Stimulated activated CD8-positive, alpha-beta memory T cell treated with anti-CD3 and anti-CD28 coated beads, Interleukin-15, amount 100 ng/mL, for 48 hours (primary cell): Measurements from ENCODE around the gene C16orf46.
"Not testable (repeated sequence)": the region's sequence is repeated elsewhere in the genome, so short reads cannot be mapped to it uniquely, and the experiment has no call there.

Experiments
- DNase-seq, 2 donors: peaks; one replicate each; pipeline ENCODE4 v3.0.0-alpha.2; 2020; ENCODE audit warnings: low read depth in 2 of 2

Gene C16orf46

GRCh38 chr16:81077076-81077940 lies at the start of gene C16orf46:
Gene C16orf46, minus strand, starts transcription at chr16:81077238. Its CDS starts 13,283 bp downstream, at chr16:81063955.
- peak; percentile 97 for DNase-seq

- no peak for DNase-seq
Observed at GRCh38 chr16:81123092-81123852, 46.2 kb upstream of the C16orf46 start.

- no peak for DNase-seq
Observed at GRCh38 chr16:81121474-81121990, 44.5 kb upstream of the C16orf46 start.

- no peak for DNase-seq
Observed at GRCh38 chr16:81117436-81117835, 40.4 kb upstream of the C16orf46 start.

GRCh38 chr16:81116285-81116684 lies 39.2 kb upstream of the C16orf46 start:
- no peak for DNase-seq

- DNase-seq = no peak
Observed at GRCh38 chr16:81112453-81112852, 35.4 kb upstream of the C16orf46 start.

- not testable (repeated sequence) for DNase-seq
Observed at GRCh38 chr16:81109274-81109673, 32.2 kb upstream of the C16orf46 start.

GRCh38 chr16:81107511-81107910 lies 30.5 kb upstream of the C16orf46 start:
- DNase-seq = no peak

GRCh38 chr16:81106826-81107503 lies 29.9 kb upstream of the C16orf46 start:
- DNase-seq = no peak

GRCh38 chr16:81105946-81106345 lies 28.9 kb upstream of the C16orf46 start:
- no peak for DNase-seq

GRCh38 chr16:81101702-81102101 lies 24.7 kb upstream of the C16orf46 start:
- DNase-seq = no peak

- DNase-seq = no peak
Observed at GRCh38 chr16:81099958-81100357, 22.9 kb upstream of the C16orf46 start.

GRCh38 chr16:81097230-81097629 lies 20.2 kb upstream of the C16orf46 start:
- no peak for DNase-seq

- no peak for DNase-seq
Observed at GRCh38 chr16:81096715-81097208, 19.7 kb upstream of the C16orf46 start.

GRCh38 chr16:81095953-81096714 lies 19.1 kb upstream of the C16orf46 start, which contains the start of gene GCSH:
Gene GCSH, minus strand, starts transcription at chr16:81096395. Its CDS starts 117 bp downstream, at chr16:81096278.
- peak; percentile 99 for DNase-seq

GRCh38 chr16:81095653-81095952 lies 18.6 kb upstream of the C16orf46 start:
- DNase-seq = peak in 1 of 2 donors; percentile 6

- DNase-seq = no peak
Observed at GRCh38 chr16:81094771-81095251, 17.8 kb upstream of the C16orf46 start.

GRCh38 chr16:81088836-81089235 lies 11.8 kb upstream of the C16orf46 start:
- no peak for DNase-seq

GRCh38 chr16:81081014-81081413 lies 4.0 kb upstream of the C16orf46 start:
- no peak for DNase-seq

- DNase-seq = no peak
Observed at GRCh38 chr16:81080233-81080632, 3.2 kb upstream of the C16orf46 start.

GRCh38 chr16:81076566-81077075 lies 417 bp downstream of the C16orf46 start:
- DNase-seq = peak; percentile 75 to 79
